HepG2 (cell line): ENCODE data around the gene HS3ST2. TPM values are rescaled to one million over a fixed set of nuclear protein-coding genes. Genes with fewer than 3 reads are reported as not detected.

Experiments used
- ELK4 ChIP-seq: sonication (generic); formaldehyde crosslinking; IDR thresholded peaks from 2 replicates; pipeline ENCODE4 v1.9.0; 2021; ENCODE audit warnings: missing genetic modification reagents, borderline replicate concordance
- XRCC5 ChIP-seq: fragments of 200-400 bp; formaldehyde crosslinking; optimal IDR thresholded peaks from 2 replicates; pipeline ENCODE3; 2017; ENCODE audit warnings: mild to moderate bottlenecking, low read length
- ZNF407 ChIP-seq: sonication (generic); formaldehyde crosslinking; IDR thresholded peaks from one replicate; pipeline ENCODE4 v1.5.1; 2020; ENCODE audit warnings: mild to moderate bottlenecking, missing genetic modification reagents; ENCODE audit errors: not compliant biosample characterization
- ZNF468 ChIP-seq: sonication (generic); formaldehyde crosslinking; IDR thresholded peaks from 2 replicates; pipeline ENCODE4 v1.8.0; 2022; ENCODE audit warnings: mild to moderate bottlenecking, moderate library complexity, missing genetic modification reagents
- polyA plus RNA-seq, 8 experiments: library from polyadenylated mRNA; depleted of rRNA in 3 of 8; stranded (reverse) in 7 of 8; unstranded in 1 of 8; fragments of >200 nt; fragmentation: Illumina TruSeq in 4 of 8; extraction: Trizol in 4 of 8; gene quantifications; 2 replicates each; pipeline versions ENCODE4 v1.2.1 to v1.2.3, GENCODE V29; 2011 to 2016; ENCODE audit warnings: low read depth in 4 of 8, missing spikeins in 1 of 8, mixed read lengths in 1 of 8; ENCODE audit not compliant: insufficient read depth in 1 of 8
- total RNA-seq, 5 experiments: library from RNA; depleted of rRNA; stranded (reverse); fragments of >200 nt; fragmentation: Illumina TruSeq; extraction: Trizol; gene quantifications; 2 replicates each; pipeline ENCODE4 v1.2.3, GENCODE V29; 2016; ENCODE audit warnings: low read depth in 1 of 5

The HS3ST2 gene
- total and polyA plus RNA-seq, 2 of the 13 experiments (the other 11 are each of a cell fraction or from before 2014, with no cell fraction given) = not detected

GRCh38 chr16:22927306-22927705, 113.3 kb downstream of the HS3ST2 start (continued):
- no peak for TF ChIP-seq ZNF407 (CRISPR knock-in tag)
- no peak for TF ChIP-seq ELK4 (CRISPR knock-in tag)
- TF ChIP-seq XRCC5 = no peak
- no peak for TF ChIP-seq ZNF468
